ENCODE results near the gene ANTXR1. TPM values are rescaled to one million over a fixed set of nuclear protein-coding genes. Genes with fewer than 3 reads are reported as not detected.

Gene ANTXR1
- total and polyA plus RNA-seq, 10 donors, result 2.8 to 66.7 (median 36.9) TPM

DNA sequence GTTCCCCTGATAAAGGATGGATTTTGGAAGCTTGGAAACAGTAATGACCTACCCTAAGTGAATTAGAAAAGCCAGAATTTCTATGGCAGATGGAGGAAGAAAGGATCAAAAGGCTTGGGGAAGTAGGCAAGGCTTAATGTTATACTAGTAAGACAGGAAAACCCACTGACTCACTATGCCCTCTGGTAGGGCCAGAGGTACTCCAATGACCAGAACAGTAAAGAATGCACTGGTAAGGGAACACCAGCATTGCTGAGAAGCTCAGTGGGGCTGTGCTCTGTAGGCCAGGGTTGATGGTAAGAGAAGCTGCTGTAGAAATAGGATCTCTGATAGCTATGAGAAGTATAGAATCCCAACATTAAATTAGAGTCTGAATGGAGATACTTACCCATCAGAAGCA, 247.7 kb downstream of the ANTXR1 start:
- Histone ChIP-seq H3K4me3 (no peak overlapping the region), H3K27me3 (replicated peaks in 1 of 7) (peaks cover 0 to 10% (median 0%) of the 10 kb centered on the region in 7 donors), H3K4me1 (no peaks in the 10 kb centered on the region), H3K36me3 (no peaks in the 10 kb centered on the region), H3K27ac (no peak overlapping the region), H3K9me3 (peaks cover 4 to 47% (median 34%) of the 10 kb centered on the region in 8 donors)
- TF ChIP-seq POLR2A (IDR thresholded peaks at IDR 0.05), result no peak
- no peak for TF ChIP-seq POLR2AphosphoS5 (IDR thresholded peaks at IDR 0.05)
- TF ChIP-seq, protein P1, sequence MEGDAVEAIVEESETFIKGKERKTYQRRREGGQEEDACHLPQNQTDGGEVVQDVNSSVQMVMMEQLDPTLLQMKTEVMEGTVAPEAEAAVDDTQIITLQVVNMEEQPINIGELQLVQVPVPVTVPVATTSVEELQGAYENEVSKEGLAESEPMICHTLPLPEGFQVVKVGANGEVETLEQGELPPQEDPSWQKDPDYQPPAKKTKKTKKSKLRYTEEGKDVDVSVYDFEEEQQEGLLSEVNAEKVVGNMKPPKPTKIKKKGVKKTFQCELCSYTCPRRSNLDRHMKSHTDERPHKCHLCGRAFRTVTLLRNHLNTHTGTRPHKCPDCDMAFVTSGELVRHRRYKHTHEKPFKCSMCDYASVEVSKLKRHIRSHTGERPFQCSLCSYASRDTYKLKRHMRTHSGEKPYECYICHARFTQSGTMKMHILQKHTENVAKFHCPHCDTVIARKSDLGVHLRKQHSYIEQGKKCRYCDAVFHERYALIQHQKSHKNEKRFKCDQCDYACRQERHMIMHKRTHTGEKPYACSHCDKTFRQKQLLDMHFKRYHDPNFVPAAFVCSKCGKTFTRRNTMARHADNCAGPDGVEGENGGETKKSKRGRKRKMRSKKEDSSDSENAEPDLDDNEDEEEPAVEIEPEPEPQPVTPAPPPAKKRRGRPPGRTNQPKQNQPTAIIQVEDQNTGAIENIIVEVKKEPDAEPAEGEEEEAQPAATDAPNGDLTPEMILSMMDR (IDR thresholded peaks at IDR 0.05 in 8 of 11, conservative IDR thresholded peaks at IDR 0.05 in 3 of 11), result no peak
- intact Hi-C loops (cut with DNase I; ENCODE audit: low total_unique reads), result no loop called here
- DNase-seq, result no peak

DNA sequence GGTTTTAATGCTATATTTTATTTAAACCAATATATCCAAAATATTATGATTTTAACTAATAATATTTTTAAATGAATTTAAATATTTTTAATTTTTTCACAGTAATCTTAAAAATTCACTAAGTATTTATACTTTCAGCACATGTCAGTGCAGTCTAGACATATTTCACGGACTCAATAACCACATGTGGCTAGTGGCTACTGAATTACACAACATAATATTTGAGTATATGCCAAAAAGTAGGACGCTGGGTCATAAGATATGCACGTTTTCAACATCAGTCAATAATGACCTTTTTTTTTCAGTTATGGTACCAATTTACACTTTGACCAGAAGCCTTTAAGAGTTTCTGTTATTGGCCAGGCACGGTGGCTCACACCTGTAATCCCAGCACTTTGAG, 256.4 kb downstream of the ANTXR1 start:
- no peak overlapping the region for H3K27ac ChIP-seq
- WGBS, 5 donors, result 60 to 84% (median 71%) methylated on average over 4 of the region's 4 CpGs
- H3K27me3 ChIP-seq (replicated peaks in 1 of 7), result peaks cover 0 to 10% (median 0%) of the 10 kb centered on the region in 7 donors
- TF ChIP-seq, protein P1 (IDR thresholded peaks at IDR 0.05 in 8 of 11, conservative IDR thresholded peaks at IDR 0.05 in 3 of 11), result no peak
- TF ChIP-seq POLR2A (IDR thresholded peaks at IDR 0.05), result no peak
- no peak for TF ChIP-seq POLR2AphosphoS5 (IDR thresholded peaks at IDR 0.05)
- H3K4me3 ChIP-seq, result no peak overlapping the region
- intact Hi-C loops (cut with DNase I; ENCODE audit: low total_unique reads), result no loop called here
- no peak for DNase-seq
- H3K9me3 ChIP-seq, result no peaks in the 10 kb centered on the region
- no peaks in the 10 kb centered on the region for H3K36me3 ChIP-seq
- peaks cover 0 to 13% (median 3%) of the 10 kb centered on the region in 6 donors for H3K4me1 ChIP-seq

DNA sequence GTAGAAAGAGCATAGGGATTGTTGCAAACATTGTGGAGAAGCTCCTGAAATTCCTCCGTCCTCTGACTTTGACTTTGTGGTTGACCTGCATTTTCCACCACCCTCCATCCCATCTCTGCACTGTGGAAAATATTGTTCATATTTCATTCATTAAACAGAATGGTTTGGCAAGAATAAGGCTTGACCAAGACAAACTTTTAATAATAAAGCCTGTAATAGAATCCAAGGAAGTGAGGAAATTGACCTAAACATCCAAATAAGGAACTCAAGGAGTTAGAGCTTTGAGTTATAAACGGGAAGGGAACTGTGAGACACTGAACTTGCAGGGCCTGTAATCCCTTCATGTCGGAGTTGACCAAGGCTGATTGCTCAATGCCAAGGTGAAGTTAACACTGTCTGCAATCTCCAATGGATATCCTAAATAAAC, 258.9 kb downstream of the ANTXR1 start:
- TF ChIP-seq POLR2AphosphoS5 (IDR thresholded peaks at IDR 0.05), result no peak
- TF ChIP-seq POLR2A (IDR thresholded peaks at IDR 0.05), result no peak
- TF ChIP-seq, protein P1 (IDR thresholded peaks at IDR 0.05 in 8 of 11, conservative IDR thresholded peaks at IDR 0.05 in 3 of 11), result no peak
- Histone ChIP-seq H3K27me3 (replicated peaks in 1 of 7) (peaks cover 0 to 10% (median 0%) of the 10 kb centered on the region in 7 donors), H3K36me3 (no peaks in the 10 kb centered on the region), H3K4me3 (no peak overlapping the region), H3K9me3 (no peaks in the 10 kb centered on the region), H3K27ac (no peak overlapping the region), H3K4me1 (peaks cover 0 to 13% (median 3%) of the 10 kb centered on the region in 6 donors)
- WGBS, 5 donors, result 39 to 70% (median 50%) methylated on average over 3 of the region's 3 CpGs
- no peak for DNase-seq
- intact Hi-C loops (cut with DNase I; ENCODE audit: low total_unique reads), result no loop called here

DNA sequence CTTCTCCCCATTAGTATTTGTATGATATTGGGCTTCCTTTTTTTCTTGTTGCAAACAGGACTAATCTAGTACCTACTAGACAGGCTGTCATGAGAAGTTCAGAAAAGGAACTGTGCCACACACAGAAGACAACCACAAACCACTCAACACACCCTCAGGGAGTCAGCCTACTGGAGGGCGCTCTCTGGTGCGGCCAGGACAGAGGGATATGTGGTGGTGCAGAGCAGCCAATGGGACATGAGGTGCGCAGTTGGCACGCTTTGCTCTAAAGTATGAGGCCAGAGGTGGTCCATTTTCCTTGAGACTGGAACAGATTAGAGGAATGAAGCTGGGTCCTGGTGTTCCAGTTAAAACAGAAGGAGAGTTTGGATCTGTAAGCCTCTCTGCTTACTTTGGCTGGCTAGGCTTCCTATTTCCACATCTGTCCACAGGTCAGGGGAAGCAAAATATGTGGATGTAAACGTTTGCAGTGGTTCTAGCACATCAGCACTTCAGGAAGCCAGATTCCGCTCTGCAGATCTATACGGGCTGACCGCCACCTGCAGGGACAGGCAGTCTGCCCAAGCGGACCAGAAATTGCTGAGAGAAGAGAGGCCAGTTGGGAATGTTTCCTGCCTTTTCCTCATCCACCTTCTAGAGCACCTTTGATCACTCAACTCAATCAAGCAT, 260.0 kb downstream of the ANTXR1 start:
- no peaks in the 10 kb centered on the region for H3K36me3 ChIP-seq
- peaks cover 0 to 10% (median 0%) of the 10 kb centered on the region in 7 donors for H3K27me3 ChIP-seq (replicated peaks in 1 of 7)
- no peak overlapping the region for H3K4me3 ChIP-seq
- DNase-seq, result no peak
- H3K9me3 ChIP-seq, result no peaks in the 10 kb centered on the region
- intact Hi-C loops (cut with DNase I; ENCODE audit: low total_unique reads), result no loop called here
- no peak overlapping the region for H3K27ac ChIP-seq
- TF ChIP-seq, protein P1 (IDR thresholded peaks at IDR 0.05 in 8 of 11, conservative IDR thresholded peaks at IDR 0.05 in 3 of 11), result no peak
- TF ChIP-seq POLR2A (IDR thresholded peaks at IDR 0.05) (no peak), POLR2AphosphoS5 (IDR thresholded peaks at IDR 0.05) (no peak)
- peaks cover 0 to 13% (median 3%) of the 10 kb centered on the region in 6 donors for H3K4me1 ChIP-seq
- whole genome bisulfite sequencing, 5 donors, result 61 to 71% (median 64%) methylated on average over 9 of the region's 9 CpGs

Measured in spleen (tissue), 11 donors.